GM21786 (cell line): ENCODE data around the gene DDX10.
"Not testable (repeated sequence)": the region's sequence is repeated elsewhere in the genome, so short reads cannot be mapped to it uniquely, and the experiment has no call there.

Experiments used
- ATAC-seq: cut with Tn5 transposase; IDR thresholded peaks from one replicate; pipeline ENCODE4 v1.9.1; 2021; ENCODE audit not compliant: unreplicated experiment

DDX10 gene

GRCh38 chr11:108713076-108713790 is 48.4 kb downstream of the DDX10 start:
- ATAC-seq = no peak

DNA sequence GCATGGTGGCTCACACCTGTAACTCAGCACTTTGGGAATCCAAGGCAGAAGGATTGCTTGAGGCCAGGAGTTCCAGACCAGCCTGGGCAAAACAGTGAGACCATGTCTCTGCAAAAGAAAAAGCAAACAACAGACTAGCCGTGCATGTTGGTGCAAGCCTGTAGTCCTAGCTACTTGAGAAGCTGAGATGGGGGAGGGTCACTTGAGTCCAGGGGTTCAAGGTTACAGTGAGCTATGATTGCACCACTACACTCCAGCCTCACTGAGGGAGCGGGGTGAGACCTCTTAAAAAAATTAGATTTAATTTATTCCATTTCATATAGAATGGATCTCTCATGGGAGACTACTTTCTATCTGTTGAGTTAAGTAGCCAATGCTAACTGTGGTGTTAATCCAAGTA is 50.4 kb downstream of the DDX10 start:
- ATAC-seq = no peak

GRCh38 chr11:108718466-108718865 is 53.6 kb downstream of the DDX10 start:
- ATAC-seq = no peak

GRCh38 chr11:108724974-108725689 is 60.3 kb downstream of the DDX10 start:
- ATAC-seq = no peak

- no peak for ATAC-seq
Measured at GRCh38 chr11:108726077-108726800, 61.4 kb downstream of the DDX10 start.

DNA sequence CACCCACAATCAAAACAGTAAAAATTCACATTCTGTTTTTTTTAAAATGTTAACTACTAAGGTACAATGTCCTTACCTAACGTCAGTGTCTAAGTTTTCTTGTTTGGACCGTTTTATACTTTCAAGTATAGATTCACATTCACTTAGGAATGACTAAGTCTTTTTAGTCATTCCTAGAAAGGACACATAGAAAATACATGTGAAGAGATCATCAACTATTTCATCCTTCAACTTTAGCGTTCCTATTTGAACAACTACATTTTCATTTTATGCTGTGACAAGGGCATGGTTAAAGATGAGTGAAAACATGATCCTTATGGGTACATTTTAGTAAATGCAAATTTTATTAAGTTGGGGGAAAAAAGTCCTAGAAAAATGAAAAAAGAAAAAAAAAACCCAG is 62.8 kb downstream of the DDX10 start:
- ATAC-seq = no peak

DNA sequence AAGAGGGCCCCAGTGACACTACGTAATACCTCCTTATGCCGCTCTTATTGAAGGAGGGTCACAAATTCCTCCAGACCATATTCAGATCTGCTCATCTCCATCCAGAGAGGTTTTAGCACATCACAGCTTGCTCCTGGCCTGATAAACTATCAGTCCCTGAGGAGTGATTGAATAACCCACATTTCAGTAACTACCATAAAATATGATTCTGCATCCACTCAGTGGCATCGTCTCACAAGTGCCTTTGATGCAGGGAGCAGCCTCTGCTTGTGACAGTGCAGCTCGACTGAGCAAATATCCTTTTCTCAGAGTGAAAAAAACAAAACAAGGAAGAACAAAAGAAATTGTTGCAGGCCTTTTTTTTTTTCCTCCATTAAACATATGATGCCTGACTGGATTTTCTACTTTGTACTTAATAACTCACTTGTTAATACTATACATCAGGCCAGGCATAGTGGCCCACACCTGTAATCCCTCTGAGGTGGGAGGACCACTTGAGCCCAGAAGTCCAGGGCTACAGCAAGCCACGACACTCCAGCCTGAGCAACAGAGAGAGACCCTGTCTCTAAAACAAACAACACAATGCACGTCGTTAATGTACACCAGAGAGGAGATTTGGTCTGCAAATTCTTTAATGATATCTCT is 64.5 kb downstream of the DDX10 start:
- no peak for ATAC-seq

- ATAC-seq = no peak
Measured at GRCh38 chr11:108732395-108732794, 67.5 kb downstream of the DDX10 start.

DNA sequence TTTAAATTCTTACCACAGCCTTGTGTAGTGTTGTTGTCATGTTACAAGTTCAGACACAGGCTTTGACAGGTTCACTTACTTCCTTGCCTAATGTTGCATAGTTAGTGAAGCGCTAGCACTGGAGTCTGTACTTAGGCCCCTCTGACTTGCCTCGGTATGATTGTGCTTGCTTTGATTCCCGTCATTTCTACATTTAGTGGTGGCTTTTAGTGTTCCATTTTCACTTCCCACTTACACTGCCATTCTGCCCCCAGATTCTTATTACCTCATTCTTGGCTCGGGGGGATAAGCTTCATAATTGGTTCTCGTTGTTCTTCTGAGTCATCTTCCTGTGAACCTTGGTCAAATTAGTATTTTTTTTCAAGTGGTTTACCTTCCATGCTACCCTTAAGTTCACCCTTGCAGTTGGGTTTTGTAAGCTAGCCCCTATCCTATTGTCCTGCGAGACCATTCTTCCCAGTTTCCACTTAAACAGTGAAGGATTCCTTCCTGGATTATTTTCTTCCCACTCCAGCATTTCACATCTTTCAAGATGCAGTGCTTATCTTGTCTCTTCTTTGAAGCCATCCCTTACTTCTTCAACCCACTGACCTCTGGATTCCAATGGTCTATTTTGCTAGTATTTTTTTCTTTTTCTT is 68.7 kb downstream of the DDX10 start:
- peak; percentile 94 for ATAC-seq

GRCh38 chr11:108734283-108734682 is 69.4 kb downstream of the DDX10 start:
- no peak for ATAC-seq

DNA sequence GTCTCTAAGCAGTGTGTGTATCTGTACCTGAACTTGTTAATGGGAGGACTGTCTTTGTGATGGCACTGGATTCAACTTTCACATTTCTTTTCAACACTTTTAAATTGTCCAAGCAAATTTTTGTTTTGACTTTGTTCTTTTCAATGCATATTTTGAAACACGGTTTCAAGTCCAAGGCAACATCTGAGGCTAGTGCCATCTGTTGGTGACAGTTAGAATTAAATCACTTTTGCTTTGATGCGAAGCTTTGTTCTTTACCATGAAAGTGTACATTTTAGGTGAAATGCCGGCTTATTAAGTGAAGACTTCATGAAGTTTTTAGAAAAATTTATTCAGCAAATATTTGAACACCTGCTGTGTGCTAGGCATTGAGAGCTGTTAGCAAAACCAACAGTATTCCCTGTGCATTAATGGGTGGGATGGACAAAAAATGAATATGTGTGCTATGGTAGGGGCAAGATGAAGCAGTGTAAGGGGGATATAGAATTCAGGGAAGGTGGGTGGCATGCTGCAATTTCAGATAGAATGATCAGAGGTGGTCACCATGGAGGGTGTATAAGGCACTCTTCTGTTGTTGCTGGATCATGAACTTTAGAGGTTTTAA is 70.2 kb downstream of the DDX10 start:
- no peak for ATAC-seq

GRCh38 chr11:108740132-108740531 is 75.3 kb downstream of the DDX10 start:
- ATAC-seq = not testable (repeated sequence)

DNA sequence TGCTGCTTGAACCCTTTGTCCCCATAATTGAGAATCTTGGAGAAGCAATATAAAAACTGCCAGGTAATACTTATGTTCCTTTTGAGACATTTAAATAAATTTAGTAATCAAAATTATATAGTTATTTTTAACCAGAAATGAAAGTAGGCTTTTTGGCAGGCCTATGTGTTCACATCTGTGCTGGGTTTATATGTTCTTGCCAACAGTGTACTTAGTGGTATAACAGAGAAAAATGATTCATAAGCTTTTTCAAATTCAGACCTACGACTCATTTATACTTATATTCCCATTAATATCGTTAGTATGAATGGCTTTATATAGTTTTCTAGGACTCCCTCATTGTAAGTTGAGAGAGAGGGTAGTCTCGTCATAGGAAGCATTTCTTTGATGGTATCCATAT is 79.0 kb downstream of the DDX10 start:
- ATAC-seq = no peak

DNA sequence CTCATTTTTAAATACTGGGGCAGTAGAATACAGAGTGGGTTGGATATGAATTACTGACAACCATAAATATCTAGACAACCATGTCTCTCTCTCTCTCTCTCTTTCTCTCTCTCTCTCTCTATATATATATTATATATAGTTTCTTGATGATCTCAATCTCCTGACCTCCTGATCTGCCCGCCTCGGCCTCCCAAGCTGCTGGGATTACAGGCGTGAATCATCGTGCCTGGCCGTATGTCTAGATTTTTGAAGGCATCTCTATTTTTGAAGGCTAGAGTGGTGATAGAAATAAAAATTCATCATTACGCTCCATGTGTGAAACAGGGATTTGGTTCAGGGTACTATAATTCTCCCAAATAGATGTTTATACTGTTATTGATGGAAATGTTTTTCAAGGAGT is 84.1 kb downstream of the DDX10 start:
- no peak for ATAC-seq

DNA sequence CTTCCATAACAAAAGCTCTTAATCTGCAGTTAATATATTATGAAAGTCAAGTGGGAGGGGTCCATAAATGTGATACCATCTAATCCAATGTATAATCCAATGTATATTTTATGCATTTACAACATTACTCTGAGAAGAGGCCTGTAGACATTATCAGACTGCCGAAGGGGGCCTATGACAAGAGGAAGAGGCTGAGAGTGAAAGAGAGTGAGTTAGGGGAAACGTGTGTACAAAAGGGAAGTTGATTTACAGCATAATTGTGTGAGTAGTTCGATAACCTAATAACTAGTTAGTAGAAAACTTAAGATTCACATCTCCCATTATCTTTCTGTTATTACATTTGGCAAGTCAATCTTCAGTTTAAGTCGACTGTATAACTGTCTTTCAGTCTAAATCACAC is 86.6 kb downstream of the DDX10 start:
- no peak for ATAC-seq

DNA sequence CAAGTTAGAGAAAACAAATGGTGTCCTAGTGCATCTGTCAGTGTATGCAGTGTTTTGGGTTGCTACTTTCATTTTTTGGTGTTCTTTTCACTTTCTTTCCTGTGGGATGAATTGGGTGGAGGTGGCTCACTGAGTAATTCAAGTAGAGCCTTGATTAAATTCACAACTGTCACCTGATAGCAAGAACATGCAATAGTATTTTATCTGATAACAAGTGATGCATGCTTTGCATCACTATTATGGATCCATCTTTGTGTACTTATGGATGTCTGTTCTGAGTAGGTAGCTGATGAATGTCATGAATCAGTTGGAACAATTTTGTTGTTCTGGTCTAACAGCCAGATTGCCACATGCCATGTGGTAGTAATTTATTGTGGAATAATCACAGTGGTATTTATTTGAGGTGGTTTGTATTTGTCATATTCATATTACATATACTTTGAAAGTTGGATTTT is 87.5 kb downstream of the DDX10 start:
- no peak for ATAC-seq

DNA sequence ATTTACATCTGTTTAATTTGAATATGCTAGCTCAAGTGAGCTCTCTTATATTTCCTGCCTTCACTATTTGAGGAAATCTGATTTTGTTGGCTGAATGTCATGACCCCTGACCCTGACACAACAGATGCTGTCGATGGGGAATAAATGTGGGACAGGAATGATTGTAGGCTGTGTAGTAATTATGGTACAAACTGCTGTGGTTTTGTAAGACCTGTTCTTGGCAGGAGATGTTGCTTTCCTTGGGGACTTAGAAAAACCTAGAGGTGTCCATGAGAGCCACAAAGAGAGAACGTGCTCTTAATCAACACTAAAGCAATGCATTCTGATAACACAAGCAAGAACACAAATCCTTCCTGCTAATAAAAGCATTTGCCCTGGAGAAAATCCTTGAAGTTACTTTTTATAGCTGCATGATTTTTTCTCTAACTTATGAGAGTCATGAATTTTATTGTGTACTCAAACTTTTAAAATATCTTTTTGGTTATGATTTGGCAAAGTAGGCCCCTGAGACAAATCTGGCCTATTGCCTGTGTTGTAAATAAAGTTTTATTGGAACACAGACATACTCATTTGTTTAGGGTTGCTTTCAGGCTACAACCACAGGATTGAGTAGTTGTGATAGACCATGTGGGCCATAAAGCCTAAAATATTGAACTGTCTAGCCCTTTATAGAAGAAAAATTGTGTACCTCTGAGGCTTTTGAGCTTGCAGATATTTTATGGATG is 90.2 kb downstream of the DDX10 start:
- no peak for ATAC-seq

GRCh38 chr11:108757630-108758029 is 92.8 kb downstream of the DDX10 start:
- no peak for ATAC-seq

- ATAC-seq = no peak
Measured at GRCh38 chr11:108758458-108758857, 93.6 kb downstream of the DDX10 start.
